ENCODE results near the gene TPP2.

The TPP2 gene

GRCh38 chr13:102584434-102584833, 12.4 kb upstream of the TPP2 start:
- H3K4me1 Mint-ChIP-seq, result peaks cover 21% of the 10 kb centered on the region

DNA sequence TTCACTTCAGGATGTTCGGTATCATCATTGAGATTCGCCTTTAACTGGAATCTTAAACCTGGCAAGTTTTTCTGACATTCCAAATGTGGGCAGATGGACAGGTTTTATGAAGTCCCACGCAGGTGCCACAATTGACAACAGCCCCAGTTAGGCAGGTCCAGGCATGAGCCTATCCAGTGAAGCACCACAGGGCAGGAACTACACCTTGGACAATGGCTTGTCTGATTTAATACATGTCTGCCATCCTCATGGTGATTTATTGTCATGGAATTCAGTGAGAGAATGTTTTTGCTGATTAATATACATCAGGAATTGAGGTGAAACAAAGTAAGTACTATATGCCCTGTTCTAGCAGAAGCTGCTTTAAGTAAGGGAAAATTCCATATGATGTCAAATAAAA, 10.2 kb upstream of the TPP2 start:
- Mint-ChIP-seq H3K36me3 (ENCODE audit: low read depth) (no peaks in the 10 kb centered on the region), H3K27me3 (ENCODE audit: low read depth, poor library complexity) (peaks cover 11% of the 10 kb centered on the region), H3K4me3 (no peak overlapping the region), H3K4me1 (peaks cover 24% of the 10 kb centered on the region), H3K9me3 (no peaks in the 10 kb centered on the region), H3K27ac (no peak overlapping the region)
- TF ChIP-seq CTCF (IDR thresholded peaks at IDR 0.05), result no peak
- DNase-seq, result no peak

More at GRCh38 chr13:102584434-102584833, 12.4 kb upstream of the TPP2 start:
- H3K36me3 Mint-ChIP-seq (ENCODE audit: low read depth), result no peaks in the 10 kb centered on the region
- peak overlapping the region; percentile 26 for H3K4me3 Mint-ChIP-seq
- no peak for DNase-seq
- H3K9me3 Mint-ChIP-seq, result no peaks in the 10 kb centered on the region
- TF ChIP-seq CTCF (IDR thresholded peaks at IDR 0.05), result no peak
- H3K27ac Mint-ChIP-seq, result peak overlapping the region; percentile 89
- H3K27me3 Mint-ChIP-seq (ENCODE audit: low read depth, poor library complexity), result peaks cover 11% of the 10 kb centered on the region

GRCh38 chr13:102587916-102588315, 8.9 kb upstream of the TPP2 start:
- H3K4me1 Mint-ChIP-seq, result peaks cover 37% of the 10 kb centered on the region
- H3K36me3 Mint-ChIP-seq (ENCODE audit: low read depth), result no peaks in the 10 kb centered on the region
- H3K27ac Mint-ChIP-seq, result no peak overlapping the region
- H3K4me3 Mint-ChIP-seq, result no peak overlapping the region
- peaks cover 11% of the 10 kb centered on the region for H3K27me3 Mint-ChIP-seq (ENCODE audit: low read depth, poor library complexity)
- DNase-seq, result no peak
- no peak for TF ChIP-seq CTCF (IDR thresholded peaks at IDR 0.05)
- no peaks in the 10 kb centered on the region for H3K9me3 Mint-ChIP-seq

- Mint-ChIP-seq H3K4me1 (peaks cover 33% of the 10 kb centered on the region), H3K4me3 (no peak overlapping the region), H3K27ac (no peak overlapping the region), H3K27me3 (ENCODE audit: low read depth, poor library complexity) (peaks cover 11% of the 10 kb centered on the region), H3K36me3 (ENCODE audit: low read depth) (no peaks in the 10 kb centered on the region), H3K9me3 (no peaks in the 10 kb centered on the region)
- no peak for DNase-seq
- TF ChIP-seq CTCF (IDR thresholded peaks at IDR 0.05), result no peak
Measured at GRCh38 chr13:102589301-102589822, 7.4 kb upstream of the TPP2 start.

GRCh38 chr13:102591988-102592781, 4.6 kb upstream of the TPP2 start:
- Mint-ChIP-seq H3K27ac (peak overlapping the region; percentile 71), H3K9me3 (no peaks in the 10 kb centered on the region), H3K4me3 (peak overlapping the region; percentile 91), H3K27me3 (ENCODE audit: low read depth, poor library complexity) (peaks cover 8% of the 10 kb centered on the region), H3K36me3 (ENCODE audit: low read depth) (no peaks in the 10 kb centered on the region), H3K4me1 (peaks cover 34% of the 10 kb centered on the region)
- DNase-seq, result peak; percentile 69
- peak; percentile 45 for TF ChIP-seq CTCF (IDR thresholded peaks at IDR 0.05)

DNA sequence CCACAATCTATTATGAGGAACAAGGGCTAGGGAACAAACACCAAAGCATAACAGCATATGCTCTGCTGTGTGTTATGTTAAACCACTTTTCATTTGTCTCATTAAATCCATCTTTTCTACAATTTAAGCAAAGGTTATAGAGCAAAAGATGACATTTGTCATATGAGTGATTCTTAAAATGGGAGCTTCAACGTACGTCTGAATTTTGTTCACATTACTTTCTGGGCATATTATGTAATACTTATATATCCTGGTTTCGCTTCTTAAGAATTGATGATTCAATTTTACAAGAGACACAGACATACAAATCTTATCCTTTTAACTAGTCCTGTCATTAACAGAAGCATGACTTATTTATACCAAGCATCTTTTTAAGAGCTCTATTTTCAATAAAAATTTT, 3.3 kb upstream of the TPP2 start:
- peaks cover 8% of the 10 kb centered on the region for H3K27me3 Mint-ChIP-seq (ENCODE audit: low read depth, poor library complexity)
- no peaks in the 10 kb centered on the region for H3K9me3 Mint-ChIP-seq
- TF ChIP-seq CTCF (IDR thresholded peaks at IDR 0.05), result no peak
- H3K4me3 Mint-ChIP-seq, result no peak overlapping the region
- no peaks in the 10 kb centered on the region for H3K36me3 Mint-ChIP-seq (ENCODE audit: low read depth)
- H3K4me1 Mint-ChIP-seq, result peaks cover 40% of the 10 kb centered on the region
- no peak for DNase-seq
- H3K27ac Mint-ChIP-seq, result no peak overlapping the region
